Lower lobe of right lung (tissue), 2 donors: ENCODE measurements around the gene PPP6R2. TPM values are rescaled to one million over a fixed set of nuclear protein-coding genes. Genes with fewer than 3 reads are reported as not detected.

ENCODE experiments used
- ATAC-seq, 2 donors: fragments of 200-7000 bp; cut with Tn5 transposase; one replicate each; pipeline ENCODE4 v1.9.1; 2020 to 2022; ENCODE audit warnings: mild to moderate bottlenecking in 2 of 2, moderate library complexity in 2 of 2
- DNase-seq: peaks from one replicate; pipeline ENCODE4 v3.0.0-alpha.2; 2020
- H3K27ac ChIP-seq: fragments of 200-600 bp; one replicate; pipeline ENCODE4 v1.8.0; 2022
- H3K27me3 ChIP-seq: fragments of 200-600 bp; one replicate; pipeline ENCODE4 v1.8.0; 2022; ENCODE audit warnings: low read depth
- H3K36me3 ChIP-seq: fragments of 200-600 bp; one replicate; pipeline ENCODE4 v1.8.0; 2022; ENCODE audit warnings: mild to moderate bottlenecking
- H3K4me1 ChIP-seq: fragments of 200-600 bp; one replicate; pipeline ENCODE4 v1.8.0; 2022
- H3K4me3 ChIP-seq: fragments of 200-600 bp; one replicate; pipeline ENCODE4 v1.8.0; 2022; ENCODE audit warnings: mild to moderate bottlenecking
- H3K9me3 ChIP-seq: fragments of 200-600 bp; one replicate; pipeline ENCODE4 v1.8.0; 2022
- CTCF ChIP-seq: fragments of 200-600 bp; IDR thresholded peaks from one replicate; pipeline ENCODE4 v1.8.0; 2022; ENCODE audit warnings: antibody characterized with exemption, mild to moderate bottlenecking
- intact Hi-C: fragments of 100-400 bp; cut with DNase I; formaldehyde crosslinking; loops from one replicate; pipeline ENCODE4 v1.11.0; 2022
- total RNA-seq: library from RNA; stranded (reverse); fragmentation: NEBNext Ultra II Directional; extraction: Animal tissue kit (Norgen Biotek cat#: 25700); gene quantifications from one replicate; pipeline ENCODE4 v1.2.1, GENCODE V29; 2021
- donor health status: DM: no; HTN: yes; CAD: no; lungs with severe emphysema.

The PPP6R2 gene
- total RNA-seq, 1 donor from 2014 or later = 52.5 TPM

DNA sequence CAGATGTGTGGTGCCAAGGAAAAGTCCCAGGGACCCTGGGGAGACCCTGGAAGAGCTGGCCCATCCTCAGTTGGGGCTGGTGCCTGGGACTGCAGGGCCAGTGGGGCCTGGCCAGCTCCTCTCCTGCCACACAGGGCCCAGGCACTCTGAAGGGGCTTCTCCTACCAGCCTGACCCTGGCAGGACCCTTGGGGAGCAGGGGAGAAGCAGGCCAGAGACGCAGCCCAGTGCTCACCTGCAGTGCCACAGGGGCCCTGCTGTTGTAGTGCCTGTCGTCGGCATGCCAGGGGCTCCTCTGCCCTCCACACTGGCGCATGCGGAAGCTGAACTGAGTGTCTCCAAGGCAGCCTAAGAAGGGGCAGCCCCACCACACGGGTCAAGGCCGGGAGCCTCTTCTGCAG is 25.5 kb upstream of the PPP6R2 start:
- no peak for TF ChIP-seq CTCF
- DNase-seq (no peak), ATAC-seq (no peak)
- no peaks in the 10 kb centered on the region for H3K27me3 ChIP-seq
- no peak overlapping the region for H3K27ac ChIP-seq
- no peaks in the 10 kb centered on the region for H3K9me3 ChIP-seq
- no peak overlapping the region for H3K4me3 ChIP-seq
- H3K4me1 ChIP-seq = peaks cover 19% of the 10 kb centered on the region
- intact Hi-C loops = no loop called here
- no peaks in the 10 kb centered on the region for H3K36me3 ChIP-seq

GRCh38 chr22:50318356-50318697 is 24.8 kb upstream of the PPP6R2 start:
- Histone ChIP-seq H3K4me1 (peaks cover 19% of the 10 kb centered on the region), H3K36me3 (no peaks in the 10 kb centered on the region), H3K27ac (no peak overlapping the region), H3K9me3 (no peaks in the 10 kb centered on the region), H3K4me3 (no peak overlapping the region), H3K27me3 (no peaks in the 10 kb centered on the region)
- intact Hi-C loops = no loop called here
- no peak for TF ChIP-seq CTCF
- no peak for DNase-seq
- no peak for ATAC-seq

DNA sequence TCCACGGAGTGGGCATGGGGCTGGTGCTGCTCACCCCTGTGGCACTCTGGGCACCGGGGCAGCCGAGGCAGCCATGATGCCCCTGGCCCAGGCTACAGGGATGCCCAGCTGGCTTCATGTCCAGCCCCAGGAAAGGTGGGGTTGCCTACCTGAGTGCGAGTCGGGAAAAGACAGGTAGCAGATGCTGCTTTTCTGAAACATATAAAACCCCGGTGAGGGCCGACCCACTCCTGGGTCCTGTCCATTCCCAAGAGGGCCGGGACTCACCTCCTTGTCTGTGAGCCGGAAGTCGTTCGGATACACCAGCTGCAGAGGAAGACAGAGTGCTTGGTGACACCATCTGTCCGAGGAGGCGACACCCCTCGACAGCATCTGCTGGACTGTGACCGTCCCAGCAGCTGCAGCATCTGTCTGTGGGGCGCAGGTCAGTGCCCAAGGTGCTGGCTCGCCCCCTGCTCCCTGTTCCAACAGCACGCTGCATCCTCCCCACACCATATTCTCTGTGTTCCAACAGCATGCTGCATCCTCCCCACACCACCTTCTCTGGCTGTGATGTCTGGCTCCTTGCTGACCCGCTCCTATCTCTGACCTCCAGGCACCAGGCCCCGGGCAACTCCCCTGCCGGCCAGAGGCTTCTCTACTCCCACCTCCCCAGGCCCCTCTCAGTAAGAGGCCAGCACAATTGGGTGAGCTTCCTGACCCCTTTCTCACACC is 24.3 kb upstream of the PPP6R2 start:
- peaks cover 15% of the 10 kb centered on the region for H3K4me1 ChIP-seq
- no peak for TF ChIP-seq CTCF
- no peaks in the 10 kb centered on the region for H3K36me3 ChIP-seq
- ATAC-seq (no peak), DNase-seq (no peak)
- no peak overlapping the region for H3K4me3 ChIP-seq
- no peaks in the 10 kb centered on the region for H3K27me3 ChIP-seq
- intact Hi-C loops = no loop called here
- no peak overlapping the region for H3K27ac ChIP-seq
- H3K9me3 ChIP-seq = no peaks in the 10 kb centered on the region

DNA sequence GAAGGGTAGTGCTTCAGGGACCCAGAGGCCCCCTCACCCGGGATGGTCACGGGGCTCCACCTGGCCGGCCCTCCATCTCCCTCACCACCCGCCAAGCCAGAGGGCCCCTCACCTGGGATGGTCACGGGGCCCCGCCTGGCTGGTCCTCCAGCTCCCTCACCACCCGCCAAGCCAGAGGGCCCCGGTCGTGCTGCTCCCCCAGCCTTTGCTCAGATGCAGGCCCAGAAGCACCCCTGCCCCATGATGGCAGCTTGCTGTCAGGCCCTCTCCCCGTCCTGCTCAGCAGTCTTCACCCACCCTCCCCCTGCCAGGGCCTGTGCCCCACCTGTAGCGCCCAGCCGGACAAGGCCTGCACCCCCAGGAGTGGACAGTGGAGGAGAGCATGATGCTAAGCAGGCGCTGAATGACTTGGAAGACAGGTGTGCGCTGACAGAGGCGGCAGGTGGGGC is 23.6 kb upstream of the PPP6R2 start:
- no peak overlapping the region for H3K4me3 ChIP-seq
- ATAC-seq = no peak
- no peak for TF ChIP-seq CTCF
- intact Hi-C loops = no loop called here
- H3K27me3 ChIP-seq = no peaks in the 10 kb centered on the region
- no peaks in the 10 kb centered on the region for H3K36me3 ChIP-seq
- no peaks in the 10 kb centered on the region for H3K9me3 ChIP-seq
- DNase-seq = no peak
- no peak overlapping the region for H3K27ac ChIP-seq
- peaks cover 8% of the 10 kb centered on the region for H3K4me1 ChIP-seq

DNA sequence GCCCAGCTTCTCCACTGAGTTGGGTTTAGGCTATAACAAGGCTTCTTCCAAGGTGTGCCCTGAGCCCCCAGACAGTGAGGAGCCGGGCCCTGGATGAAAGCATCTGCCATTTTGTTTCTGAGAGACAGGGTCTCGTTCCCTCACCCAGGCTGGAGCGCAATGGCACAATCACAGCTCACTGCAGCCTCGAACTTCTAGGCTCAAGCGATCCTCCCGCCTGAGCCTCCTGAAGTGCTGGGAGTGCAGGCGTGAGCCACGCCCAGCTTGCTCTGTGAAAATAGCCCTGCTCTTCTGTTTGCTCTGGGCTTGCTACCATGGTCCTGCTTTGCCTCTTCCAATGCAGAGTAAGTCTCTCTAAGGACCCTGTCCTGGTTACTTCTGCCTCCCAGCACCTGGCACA is 23.0 kb upstream of the PPP6R2 start:
- DNase-seq = no peak

More for the DNA sequence above, 23.0 kb upstream of the PPP6R2 start:
- peaks cover 2% of the 10 kb centered on the region for H3K4me1 ChIP-seq
- H3K27ac ChIP-seq = no peak overlapping the region
- ATAC-seq = no peak
- H3K36me3 ChIP-seq = no peaks in the 10 kb centered on the region
- H3K4me3 ChIP-seq = no peak overlapping the region
- H3K9me3 ChIP-seq = no peaks in the 10 kb centered on the region
- H3K27me3 ChIP-seq = no peaks in the 10 kb centered on the region
- intact Hi-C loops = loop anchor here (10.0 kb wide), 1 partner anchor 45 kb away; the partner anchor contains the start of gene MAPK11
- no peak for TF ChIP-seq CTCF
